NCI-H128 (cell line): ENCODE data around the gene STRBP.
"Not testable (repeated sequence)": the region's sequence is repeated elsewhere in the genome, so short reads cannot be mapped to it uniquely, and the experiment has no call there.

ENCODE experiments used
- DNase-seq: peaks from one replicate; lab custom pipeline; 2025; ENCODE audit not compliant: unreplicated experiment; lab: John Stamatoyannopoulos, UW

Gene STRBP

GRCh38 chr9:123200469-123200868 is 67.9 kb downstream of the STRBP start:
- DNase-seq = not testable (repeated sequence)

DNA sequence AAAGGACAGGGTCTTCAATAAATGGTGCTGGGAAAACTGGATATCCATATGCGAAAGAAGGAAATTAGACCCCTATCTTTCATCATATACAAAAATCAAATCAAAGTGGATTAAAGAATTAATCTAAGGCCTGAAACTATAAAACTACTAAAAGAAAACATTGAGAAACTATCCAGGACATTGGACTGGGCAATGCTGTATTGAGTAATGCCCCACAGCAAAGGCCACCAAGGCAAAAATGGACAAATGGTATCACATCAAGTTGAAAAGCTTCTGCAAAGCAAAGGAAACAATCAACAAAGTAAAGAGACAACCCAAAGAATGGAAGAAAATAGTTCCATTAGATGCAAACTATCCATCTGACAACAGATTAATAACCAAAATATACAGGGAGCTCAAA is 72.3 kb downstream of the STRBP start:
- DNase-seq = no peak

GRCh38 chr9:123194023-123194422 is 74.4 kb downstream of the STRBP start:
- DNase-seq = no peak

DNA sequence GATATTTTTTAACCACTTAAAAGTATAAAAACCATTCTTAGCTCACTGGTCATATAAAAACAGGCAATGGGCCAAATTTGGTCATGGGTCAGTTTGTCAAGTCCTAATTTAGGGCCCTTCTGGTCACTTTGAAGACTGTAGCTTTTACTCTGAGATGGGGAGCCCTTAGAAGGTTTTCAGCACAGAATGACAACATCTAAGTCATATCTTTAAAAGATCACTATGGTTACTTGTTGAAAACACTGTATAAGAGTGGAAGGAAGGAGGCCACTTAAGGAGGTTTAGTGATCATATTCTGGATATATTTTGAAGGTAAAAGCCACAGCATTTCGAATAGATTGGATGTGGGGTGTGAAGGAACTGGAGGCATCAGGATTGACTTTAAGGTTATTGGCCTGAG is 76.7 kb downstream of the STRBP start:
- DNase-seq = no peak

GRCh38 chr9:123191260-123191659 is 77.1 kb downstream of the STRBP start:
- no peak for DNase-seq

GRCh38 chr9:123187131-123187530 is 81.3 kb downstream of the STRBP start:
- no peak for DNase-seq

GRCh38 chr9:123186029-123186428 is 82.4 kb downstream of the STRBP start:
- not testable (repeated sequence) for DNase-seq

GRCh38 chr9:123176949-123177348 is 91.4 kb downstream of the STRBP start:
- no peak for DNase-seq

GRCh38 chr9:123175854-123176629 is 92.3 kb downstream of the STRBP start:
- DNase-seq = no peak

DNA sequence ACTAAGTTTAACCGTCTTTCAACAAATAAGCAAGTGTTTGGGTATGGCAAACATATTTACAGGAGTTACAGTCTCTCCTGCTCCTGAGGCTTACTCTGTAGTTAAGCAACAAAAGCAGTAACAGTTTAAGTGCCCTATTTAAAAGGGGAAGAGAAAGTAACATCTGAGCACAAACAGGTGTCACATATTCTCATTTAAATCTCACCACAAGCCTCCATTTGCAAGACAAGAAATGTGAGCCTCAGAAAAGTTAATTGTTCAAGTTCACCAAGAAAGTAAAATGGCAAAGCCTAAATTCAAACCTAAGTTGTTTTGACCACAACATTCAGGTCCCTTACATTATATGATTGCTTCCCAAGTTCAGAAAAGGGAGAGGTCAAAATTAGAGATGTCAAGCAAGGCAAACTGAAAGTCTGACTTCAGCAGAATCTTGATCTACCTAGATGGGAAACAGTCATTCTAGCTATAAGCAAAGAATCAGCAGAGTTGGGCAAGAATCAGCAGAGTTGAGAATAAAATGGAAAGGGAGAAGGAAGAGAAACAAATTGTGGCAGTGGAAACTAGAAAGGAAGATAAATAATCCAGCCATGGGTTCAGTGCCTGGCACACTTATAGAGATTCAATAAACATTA is 93.4 kb downstream of the STRBP start:
- no peak for DNase-seq

GRCh38 chr9:123174079-123174478 is 94.3 kb downstream of the STRBP start:
- DNase-seq = no peak

DNA sequence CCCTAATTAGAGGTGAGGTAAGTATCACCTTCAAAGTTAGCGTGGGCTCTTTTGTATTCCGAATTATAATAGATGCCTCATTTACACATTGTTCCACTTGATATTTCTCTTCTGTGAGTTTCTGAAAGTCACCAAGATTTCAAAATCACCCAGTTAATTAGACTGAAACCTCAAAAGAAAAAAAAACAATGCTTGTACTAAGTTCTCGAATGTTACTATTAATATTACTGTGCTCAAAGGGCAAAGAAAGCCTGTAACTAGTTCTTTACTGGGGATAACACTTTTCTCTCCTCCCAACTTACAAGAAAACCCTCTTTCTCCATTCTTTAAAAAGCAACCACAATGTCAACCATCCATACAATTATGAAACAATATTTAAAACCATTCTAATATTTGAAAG is 98.5 kb downstream of the STRBP start:
- no peak for DNase-seq

DNA sequence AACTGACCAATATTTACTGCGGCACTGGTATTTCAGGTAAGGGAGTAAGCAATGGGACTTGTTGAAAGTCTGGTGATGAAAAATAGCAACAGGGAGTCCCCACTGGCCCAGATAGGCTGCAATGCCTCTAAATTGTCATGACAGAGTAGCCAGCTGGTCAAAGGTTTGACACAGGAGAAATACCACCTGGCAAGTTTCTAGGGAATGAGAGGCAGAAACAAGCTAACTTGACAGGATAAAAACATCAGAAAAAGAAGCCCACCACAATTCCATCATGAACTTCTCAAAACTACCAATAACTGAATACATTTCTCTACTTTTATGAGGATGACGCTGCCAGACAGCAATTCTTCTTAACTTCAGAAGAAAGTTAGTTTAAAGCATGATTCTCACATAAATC is 99.8 kb downstream of the STRBP start:
- DNase-seq = no peak

- no peak for DNase-seq
Measured at GRCh38 chr9:123167474-123167873, 100.9 kb downstream of the STRBP start.

DNA sequence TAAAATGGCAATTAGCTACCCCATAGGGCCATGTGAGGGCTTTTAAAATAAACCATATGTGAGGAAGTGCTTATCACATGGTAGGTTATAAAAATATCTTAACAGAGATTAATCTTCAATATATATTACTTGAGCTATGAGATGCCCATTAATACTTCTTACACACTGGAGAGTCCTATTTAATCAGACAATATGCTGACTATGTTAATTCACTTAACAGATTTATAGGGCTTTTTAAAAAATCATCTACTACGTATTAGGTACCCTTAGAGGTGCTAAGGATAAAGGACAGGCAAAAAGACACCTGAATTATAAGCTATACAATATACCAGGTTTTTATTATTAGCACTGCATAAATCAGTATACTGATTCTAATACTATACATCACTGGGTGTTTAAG is 102.6 kb downstream of the STRBP start:
- no peak for DNase-seq

- DNase-seq = no peak
Measured at GRCh38 chr9:123164285-123164684, 104.1 kb downstream of the STRBP start.

DNA sequence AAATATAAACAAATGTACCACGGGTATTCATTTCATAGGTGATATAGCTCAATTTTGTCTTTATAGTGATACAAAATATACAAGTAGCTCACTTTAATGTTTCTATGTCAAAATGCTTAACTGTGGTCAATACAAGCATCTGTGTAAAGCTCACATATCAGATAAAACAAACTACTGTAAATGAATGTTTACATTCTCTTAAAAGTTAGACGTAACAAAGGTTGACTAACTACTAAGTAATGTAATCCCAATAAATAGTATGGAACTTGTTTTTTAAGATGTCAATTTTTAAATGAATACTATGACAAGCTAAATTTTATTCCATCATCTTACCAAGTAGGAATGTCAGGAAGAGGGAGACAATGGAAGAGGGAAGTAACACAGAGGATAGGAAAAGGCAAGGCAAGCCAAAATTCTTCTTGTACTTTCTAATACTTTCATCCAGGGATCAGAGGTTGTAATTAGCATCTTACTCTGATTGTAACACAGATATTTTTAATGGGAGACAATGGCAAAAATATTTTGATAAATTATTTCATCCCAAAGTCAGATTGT is 105.5 kb downstream of the STRBP start:
- no peak for DNase-seq

GRCh38 chr9:123162360-123162759 is 106.0 kb downstream of the STRBP start:
- no peak for DNase-seq

DNA sequence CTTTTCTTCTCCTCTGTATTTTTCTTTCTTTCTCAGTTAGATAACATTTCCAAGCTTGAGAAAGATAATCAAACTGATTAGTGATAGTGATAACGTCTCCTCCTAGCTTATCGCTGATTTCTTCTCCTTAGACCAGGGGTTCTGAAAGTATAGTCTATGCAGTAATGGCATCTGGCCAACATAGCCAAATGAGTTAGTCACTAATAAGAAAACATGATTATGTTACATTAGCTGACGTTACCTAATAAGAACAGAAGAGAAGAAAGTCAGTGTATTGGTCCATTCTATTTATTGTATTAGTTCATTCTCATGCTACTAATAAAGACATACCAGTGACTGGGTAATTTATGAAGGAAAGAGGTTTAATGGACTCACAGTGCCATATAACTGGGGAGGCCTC is 111.2 kb downstream of the STRBP start:
- no peak for DNase-seq

DNA sequence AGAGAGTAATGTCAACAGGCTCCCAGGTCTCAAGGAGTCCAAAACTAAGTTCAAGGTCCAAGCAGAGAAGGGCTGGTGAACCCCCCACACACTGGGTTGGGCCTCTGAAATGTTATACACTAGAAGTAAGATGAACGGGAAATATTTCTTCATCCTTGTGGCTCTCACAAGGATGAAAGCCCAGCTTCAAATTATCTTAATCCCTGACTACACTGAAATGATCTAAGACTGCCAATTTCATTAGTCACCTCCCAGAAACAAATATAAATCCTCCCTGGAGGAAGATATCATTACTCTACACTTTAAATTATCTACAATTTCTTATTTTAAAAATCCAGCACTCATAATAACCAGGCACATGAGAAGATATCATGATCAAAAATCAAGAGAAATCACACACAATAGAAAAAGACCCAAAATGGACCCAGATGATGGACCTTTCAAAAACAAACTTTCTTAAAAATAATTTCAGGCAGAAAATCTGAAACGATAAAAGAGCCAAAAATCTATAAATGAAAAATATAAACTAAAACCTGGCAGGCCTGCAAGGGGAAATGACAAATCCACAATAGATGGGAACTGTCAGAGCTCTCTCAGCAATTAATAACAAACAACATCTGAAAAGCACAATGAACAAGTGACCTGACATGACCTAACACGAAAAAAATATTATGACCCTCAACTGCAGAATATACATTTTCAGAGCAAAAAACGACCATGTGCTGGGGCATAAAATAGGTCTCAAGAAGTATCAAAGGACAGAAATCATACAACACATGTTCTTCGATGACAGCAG is 117.5 kb downstream of the STRBP start:
- no peak for DNase-seq

GRCh38 chr9:123149067-123149466 is 119.3 kb downstream of the STRBP start:
- no peak for DNase-seq

- DNase-seq = no peak
Measured at GRCh38 chr9:123138163-123138562, 130.2 kb downstream of the STRBP start.
